GM19468 (cell line): Measurements from ENCODE around the gene CXCL5.
"Not testable (repeated sequence)": the region's sequence is repeated elsewhere in the genome, so short reads cannot be mapped to it uniquely, and the experiment has no call there.

ENCODE experiments used
- ATAC-seq: cut with Tn5 transposase; IDR thresholded peaks from one replicate; pipeline ENCODE4 v1.9.1; 2021; ENCODE audit warnings: mild to moderate bottlenecking, moderate library complexity, moderate number of reproducible peaks; ENCODE audit not compliant: unreplicated experiment; ENCODE audit errors: extremely low read depth

The CXCL5 gene

GRCh38 chr4:73976716-73977115, 21.8 kb downstream of the CXCL5 start:
- ATAC-seq = no peak

GRCh38 chr4:73976217-73976616, 22.3 kb downstream of the CXCL5 start:
- no peak for ATAC-seq

- no peak for ATAC-seq
Observed at GRCh38 chr4:73974352-73974751, 24.1 kb downstream of the CXCL5 start.

GRCh38 chr4:73970945-73971344, 27.5 kb downstream of the CXCL5 start:
- no peak for ATAC-seq

- ATAC-seq = no peak
Observed at GRCh38 chr4:73970011-73970410, 28.5 kb downstream of the CXCL5 start.

GRCh38 chr4:73967866-73968265, 30.6 kb downstream of the CXCL5 start:
- no peak for ATAC-seq

GRCh38 chr4:73964862-73965611, 33.4 kb downstream of the CXCL5 start:
- no peak for ATAC-seq

GRCh38 chr4:73962724-73963123, 35.8 kb downstream of the CXCL5 start:
- ATAC-seq = no peak

- ATAC-seq = not testable (repeated sequence)
Observed at GRCh38 chr4:73959041-73959440, 39.4 kb downstream of the CXCL5 start.

GRCh38 chr4:73952352-73952751, 46.1 kb downstream of the CXCL5 start:
- no peak for ATAC-seq

- not testable (repeated sequence) for ATAC-seq
Observed at GRCh38 chr4:73950376-73950920, 48.0 kb downstream of the CXCL5 start.

GRCh38 chr4:73948990-73949706, 49.3 kb downstream of the CXCL5 start:
- no peak for ATAC-seq

GRCh38 chr4:73948291-73948690, 50.2 kb downstream of the CXCL5 start:
- ATAC-seq = no peak

- ATAC-seq = no peak
Observed at GRCh38 chr4:73947239-73947985, 51.1 kb downstream of the CXCL5 start.

GRCh38 chr4:73945674-73946449, 52.6 kb downstream of the CXCL5 start:
- no peak for ATAC-seq
